ENCODE data around the gene TGFBI.
A peak's percentile ranks its signal among the peaks of the same experiment; 100 is the strongest.

The TGFBI gene

DNA sequence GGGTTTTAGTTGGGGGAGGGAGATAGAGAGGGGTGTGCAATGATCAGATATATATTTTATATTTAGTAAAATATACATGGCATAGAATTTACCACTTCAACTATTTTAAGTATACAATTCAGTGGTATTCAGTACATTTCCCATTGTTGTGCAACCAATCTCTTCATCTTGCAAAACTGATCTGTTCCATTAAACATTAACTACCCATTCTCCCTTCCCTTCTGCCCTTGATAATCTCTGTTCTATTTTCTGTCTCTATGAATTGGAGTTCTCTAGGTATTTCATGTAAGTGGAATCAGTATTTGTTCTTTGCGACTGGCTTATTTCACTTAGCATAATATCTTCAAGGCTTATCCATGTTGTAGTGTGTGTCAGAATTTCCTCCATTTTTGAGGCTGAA is 38.6 kb downstream of the TGFBI start:
- no peaks in the 10 kb centered on the region for H3K9me3 ChIP-seq (ENCODE audit: insufficient read depth, low read length)
- H2AFZ ChIP-seq (ENCODE audit: low read depth, low read length): no peak overlapping the region
- H3K9ac ChIP-seq (ENCODE audit: low read length): no peak overlapping the region
- H3K4me1 ChIP-seq (ENCODE audit: low read length): peaks cover 24% of the 10 kb centered on the region
- H3K27ac ChIP-seq (ENCODE audit: low read length): no peak overlapping the region
- no peaks in the 10 kb centered on the region for H3K36me3 ChIP-seq (replicated peaks; ENCODE audit: low read depth, low read length)
- TF ChIP-seq CTCF (IDR thresholded peaks at IDR 0.05; ENCODE audit: low read depth, low read length) (no peak), EZH2phosphoT487 (IDR thresholded peaks at IDR 0.05; ENCODE audit: low read depth) (no peak)
- H3K79me2 ChIP-seq (ENCODE audit: low read length): no peaks in the 10 kb centered on the region
- H3K27me3 ChIP-seq (ENCODE audit: low read depth, low read length): no peaks in the 10 kb centered on the region
- H4K20me1 ChIP-seq (ENCODE audit: insufficient read depth, low read length): no peaks in the 10 kb centered on the region
- H3K4me2 ChIP-seq (ENCODE audit: low read length): no peak overlapping the region
- H3K4me3 ChIP-seq (ENCODE audit: low read length): no peak overlapping the region

GRCh38 chr5:136070486-136071285 is 41.9 kb downstream of the TGFBI start:
- H3K4me2 ChIP-seq (ENCODE audit: low read length): no peak overlapping the region
- H2AFZ ChIP-seq (ENCODE audit: low read depth, low read length): no peak overlapping the region
- no peak overlapping the region for H3K27ac ChIP-seq (ENCODE audit: low read length)
- H3K27me3 ChIP-seq (ENCODE audit: low read depth, low read length): no peaks in the 10 kb centered on the region
- no peaks in the 10 kb centered on the region for H3K36me3 ChIP-seq (replicated peaks; ENCODE audit: low read depth, low read length)
- H3K79me2 ChIP-seq (ENCODE audit: low read length): no peaks in the 10 kb centered on the region
- no peaks in the 10 kb centered on the region for H3K9me3 ChIP-seq (ENCODE audit: insufficient read depth, low read length)
- no peak overlapping the region for H3K4me3 ChIP-seq (ENCODE audit: low read length)
- H3K9ac ChIP-seq (ENCODE audit: low read length): no peak overlapping the region
- H3K4me1 ChIP-seq (ENCODE audit: low read length): peaks cover 46% of the 10 kb centered on the region
- TF ChIP-seq EZH2phosphoT487 (IDR thresholded peaks at IDR 0.05; ENCODE audit: low read depth): no peak
- TF ChIP-seq CTCF (IDR thresholded peaks at IDR 0.05; ENCODE audit: low read depth, low read length): no peak
- no peaks in the 10 kb centered on the region for H4K20me1 ChIP-seq (ENCODE audit: insufficient read depth, low read length)

GRCh38 chr5:136073714-136074529 is 45.1 kb downstream of the TGFBI start:
- H3K9me3 ChIP-seq (ENCODE audit: insufficient read depth, low read length): no peaks in the 10 kb centered on the region
- H3K4me3 ChIP-seq (ENCODE audit: low read length): peak overlapping the region; percentile 29
- H3K4me2 ChIP-seq (ENCODE audit: low read length): peak overlapping the region; percentile 75
- H4K20me1 ChIP-seq (ENCODE audit: insufficient read depth, low read length): no peaks in the 10 kb centered on the region
- H3K36me3 ChIP-seq (replicated peaks; ENCODE audit: low read depth, low read length): no peaks in the 10 kb centered on the region
- peak overlapping the region; percentile 39 for H3K27ac ChIP-seq (ENCODE audit: low read length)
- peaks cover 11% of the 10 kb centered on the region; the same call in 1 of the 2 replicates for H3K27me3 ChIP-seq (ENCODE audit: low read depth, low read length)
- H3K4me1 ChIP-seq (ENCODE audit: low read length): peaks cover 45% of the 10 kb centered on the region
- peak overlapping the region; percentile 30; the same call in 1 of the 2 replicates for H3K9ac ChIP-seq (ENCODE audit: low read length)
- TF ChIP-seq EZH2phosphoT487 (IDR thresholded peaks at IDR 0.05; ENCODE audit: low read depth): no peak
- TF ChIP-seq CTCF (IDR thresholded peaks at IDR 0.05; ENCODE audit: low read depth, low read length): no peak
- 0 out of 2 replicates have a peak overlapping the region, but pooled peaks have one; percentile 33 for H2AFZ ChIP-seq (ENCODE audit: low read depth, low read length)
- no peaks in the 10 kb centered on the region for H3K79me2 ChIP-seq (ENCODE audit: low read length)

DNA sequence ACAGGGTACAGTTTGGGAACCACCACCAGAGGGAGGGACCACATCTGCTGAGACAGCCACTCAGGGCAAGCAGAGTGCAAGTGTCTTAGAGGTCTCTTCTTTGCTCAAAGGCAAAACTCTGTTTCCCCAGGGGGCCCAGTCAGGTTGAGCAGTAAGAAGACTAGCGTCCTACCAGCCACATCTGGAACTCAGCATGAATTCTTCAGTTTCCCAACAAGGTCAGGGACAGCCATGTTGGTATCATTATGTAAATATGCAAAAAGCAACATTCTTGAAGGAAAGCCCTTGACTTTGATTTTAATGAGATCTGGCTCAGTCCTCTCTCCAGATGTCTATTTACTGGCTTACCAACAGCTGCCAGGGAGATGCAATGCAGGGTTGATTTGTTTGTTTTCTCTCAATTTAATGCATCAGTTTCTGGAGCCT is 46.7 kb downstream of the TGFBI start:
- Histone ChIP-seq H3K9ac (ENCODE audit: low read length) (no peak overlapping the region), H3K4me2 (ENCODE audit: low read length) (no peak overlapping the region), H3K27me3 (ENCODE audit: low read depth, low read length) (peaks cover 14% of the 10 kb centered on the region; the same call in 1 of the 2 replicates), H4K20me1 (ENCODE audit: insufficient read depth, low read length) (no peaks in the 10 kb centered on the region), H2AFZ (ENCODE audit: low read depth, low read length) (no peak overlapping the region), H3K27ac (ENCODE audit: low read length) (no peak overlapping the region), H3K79me2 (ENCODE audit: low read length) (no peaks in the 10 kb centered on the region), H3K36me3 (replicated peaks; ENCODE audit: low read depth, low read length) (no peaks in the 10 kb centered on the region), H3K9me3 (ENCODE audit: insufficient read depth, low read length) (no peaks in the 10 kb centered on the region), H3K4me3 (ENCODE audit: low read length) (no peak overlapping the region), H3K4me1 (ENCODE audit: low read length) (peaks cover 49% of the 10 kb centered on the region)
- no peak for TF ChIP-seq EZH2phosphoT487 (IDR thresholded peaks at IDR 0.05; ENCODE audit: low read depth)
- TF ChIP-seq CTCF (IDR thresholded peaks at IDR 0.05; ENCODE audit: low read depth, low read length): no peak
